Keratinocyte (primary cell): ENCODE data around the gene DNAAF5. TPM values are rescaled to one million over a fixed set of nuclear protein-coding genes. Genes with fewer than 3 reads are reported as not detected.

Experiments used
- DNase-seq: peaks from one replicate; pipeline ENCODE4 v3.0.0-alpha.2; 2011; ENCODE audit warnings: low read depth, missing footprints, low spot score
- FAIRE-seq: peaks from 2 replicates; lab custom pipeline; 2011; peaks lifted over from hg19 to GRCh38; lab: Jason Lieb, UNC
- H2AFZ ChIP-seq: 2 replicates; pipeline ENCODE4 v1.6.0; 2012; ENCODE audit warnings: low read length, control low read depth, inconsistent platforms; ENCODE audit not compliant: control insufficient read depth
- H3K27ac ChIP-seq: 2 replicates; pipeline ENCODE4 v1.5.1; 2011; ENCODE audit warnings: low read length; ENCODE audit not compliant: control insufficient read depth, insufficient read depth
- H3K27me3 ChIP-seq: 3 replicates; pipeline ENCODE4 v1.6.0; 2011; ENCODE audit warnings: low read length; ENCODE audit not compliant: control insufficient read depth, insufficient read depth; ENCODE audit errors: extremely low read depth
- H3K36me3 ChIP-seq, 2 experiments: 2 replicates in 1 of 2; 3 replicates in 1 of 2; pipeline ENCODE4 v1.5.1; 2011; ENCODE audit warnings: low read length in 2 of 2, mild to moderate bottlenecking in 1 of 2; ENCODE audit not compliant: control insufficient read depth in 2 of 2, insufficient read depth in 2 of 2; ENCODE audit errors: extremely low read depth in 1 of 2
- H3K4me1 ChIP-seq: 3 replicates; pipeline ENCODE4 v1.5.1; 2011; ENCODE audit warnings: low read length; ENCODE audit not compliant: control insufficient read depth, insufficient read depth; ENCODE audit errors: extremely low read depth
- H3K4me2 ChIP-seq: 3 replicates; pipeline ENCODE4 v1.6.0; 2011; ENCODE audit warnings: low read depth, low read length; ENCODE audit not compliant: control insufficient read depth, insufficient read depth; ENCODE audit errors: extremely low read depth
- H3K4me3 ChIP-seq, 3 experiments: fragments of 200-600 bp in 1 of 3; sonication (generic) in 1 of 3; 2 replicates in 2 of 3; 3 replicates in 1 of 3; pipeline ENCODE4 v1.5.1; 2011 to 2016; ENCODE audit warnings: low read length in 3 of 3, mild to moderate bottlenecking in 3 of 3, control low read depth in 2 of 3, inconsistent platforms in 1 of 3, low read depth in 1 of 3, mixed read lengths in 1 of 3, mixed run types in 1 of 3, moderate library complexity in 1 of 3; ENCODE audit not compliant: control insufficient read depth in 2 of 3, insufficient read depth in 2 of 3; ENCODE audit errors: extremely low read depth in 1 of 3
- H3K79me2 ChIP-seq: 2 replicates; pipeline ENCODE4 v1.6.0; 2012; ENCODE audit warnings: low read length; ENCODE audit not compliant: control insufficient read depth, insufficient read depth
- H3K9ac ChIP-seq: 3 replicates; pipeline ENCODE4 v1.6.0; 2011; ENCODE audit warnings: low read length; ENCODE audit not compliant: control insufficient read depth, insufficient read depth; ENCODE audit errors: extremely low read depth
- H3K9me1 ChIP-seq: 3 replicates; pipeline ENCODE4 v1.6.0; 2011; ENCODE audit warnings: low read length; ENCODE audit not compliant: control insufficient read depth, insufficient read depth; ENCODE audit errors: extremely low read depth
- H3K9me3 ChIP-seq: 2 replicates; pipeline ENCODE4 v1.5.1; 2012; ENCODE audit warnings: low read depth, low read length; ENCODE audit not compliant: control insufficient read depth
- H4K20me1 ChIP-seq: 3 replicates; pipeline ENCODE4 v1.6.0; 2011; ENCODE audit warnings: low read length; ENCODE audit not compliant: control insufficient read depth, insufficient read depth; ENCODE audit errors: extremely low read depth
- CTCF ChIP-seq, 3 experiments: IDR thresholded peaks in 1 of 3; conservative IDR thresholded peaks in 1 of 3; optimal IDR thresholded peaks in 1 of 3; 2 replicates in 2 of 3; 3 replicates in 1 of 3; pipeline versions ENCODE3 to v1.5.1; 2011; ENCODE audit warnings: low read length in 3 of 3, mild to moderate bottlenecking in 3 of 3, moderate library complexity in 2 of 3, control low read depth in 1 of 3, inconsistent platforms in 1 of 3; ENCODE audit not compliant: insufficient read depth in 2 of 3; ENCODE audit errors: extremely low read depth in 1 of 3
- EZH2 ChIP-seq: IDR thresholded peaks from one replicate; pipeline ENCODE4 v1.6.1; 2012; ENCODE audit warnings: inconsistent platforms, mild to moderate bottlenecking, low read length, moderate library complexity
- dilution Hi-C: fragments of 300-500 bp; cut with MboI; formaldehyde crosslinking; loops from one replicate; pipeline ENCODE4 v1.7.0; 2020; ENCODE audit warnings: low sequenced_read_pairs; ENCODE audit not compliant: extremely low pct_ligation_motif_present
- polyA plus RNA-seq, 5 experiments: library from polyadenylated mRNA; depleted of rRNA in 3 of 5; stranded (reverse) in 3 of 5; stranded (forward) in 1 of 5; unstranded in 1 of 5; fragments of >200 nt; gene quantifications; 1 replicate in 1 of 5; 2 replicates in 3 of 5; 3 replicates in 1 of 5; pipeline versions ENCODE4 v1.2.1 to v1.2.3, GENCODE V29; 2011 to 2012; ENCODE audit warnings: missing spikeins in 2 of 5, low read depth in 1 of 5, low replicate concordance in 1 of 5

The DNAAF5 gene
- polyA plus RNA-seq, 1 donor (not counting 4 experiments of a cell fraction or from before 2014, with no cell fraction given) = 16.3 TPM

- Histone ChIP-seq H2AFZ (no peak overlapping the region), H3K4me2 (no peak overlapping the region), H3K27me3 (no peaks in the 10 kb centered on the region), H3K4me1 (peaks cover 3% of the 10 kb centered on the region), H3K9me1 (no peaks in the 10 kb centered on the region), H3K9me3 (peaks cover under 1% of the 10 kb centered on the region), H4K20me1 (no peaks in the 10 kb centered on the region), H3K9ac (no peak overlapping the region), H3K27ac (no peak overlapping the region), H3K4me3 (no peak overlapping the region), H3K36me3 (peaks cover 14 to 20% of the 10 kb centered on the region in 2 experiments), H3K79me2 (peaks cover 32% of the 10 kb centered on the region)
- FAIRE-seq = no peak
- no peak for DNase-seq
- TF ChIP-seq EZH2 = no peak
- TF ChIP-seq CTCF (optimal IDR thresholded peaks at IDR 0.05 in 1 of 3, IDR thresholded peaks at IDR 0.05 in 1 of 3, conservative IDR thresholded peaks at IDR 0.05 in 1 of 3; ENCODE audit: extremely low read depth in 1 of 3, insufficient read depth in 2 of 3, low read length in 3 of 3) = no peak
- dilution Hi-C loops = no loop called here
These were observed 13.8 kb downstream of the DNAAF5 start for GRCh38 chr7:739983-740942.

GRCh38 chr7:741191-741671 is 14.7 kb downstream of the DNAAF5 start:
- peaks cover 14 to 23% of the 10 kb centered on the region in 2 experiments for H3K36me3 ChIP-seq
- no peak for DNase-seq

More at GRCh38 chr7:741191-741671, 14.7 kb downstream of the DNAAF5 start:
- H3K9me1 ChIP-seq = no peaks in the 10 kb centered on the region
- no peaks in the 10 kb centered on the region for H3K27me3 ChIP-seq
- no peaks in the 10 kb centered on the region for H4K20me1 ChIP-seq
- no peak overlapping the region for H3K4me3 ChIP-seq
- TF ChIP-seq CTCF (optimal IDR thresholded peaks at IDR 0.05 in 1 of 3, IDR thresholded peaks at IDR 0.05 in 1 of 3, conservative IDR thresholded peaks at IDR 0.05 in 1 of 3; ENCODE audit: extremely low read depth in 1 of 3, insufficient read depth in 2 of 3, low read length in 3 of 3) (no peak), EZH2 (no peak)
- peaks cover 2% of the 10 kb centered on the region for H3K9me3 ChIP-seq
- H3K27ac ChIP-seq = no peak overlapping the region
- no peak overlapping the region for H2AFZ ChIP-seq
- no peak overlapping the region for H3K4me2 ChIP-seq
- dilution Hi-C loops = no loop called here
- no peak overlapping the region for H3K9ac ChIP-seq
- FAIRE-seq = no peak
- peaks cover 28% of the 10 kb centered on the region for H3K79me2 ChIP-seq
- peaks cover 3% of the 10 kb centered on the region for H3K4me1 ChIP-seq
